ENCODE results near the gene MDFI. TPM values are rescaled to one million over a fixed set of nuclear protein-coding genes. Genes with fewer than 3 reads are reported as not detected.
"Not testable (repeated sequence)": the region's sequence is repeated elsewhere in the genome, so short reads cannot be mapped to it uniquely, and the experiment has no call there.

The MDFI gene
- polyA plus RNA-seq, 3 donors: 39.6 to 67.5 (median 47.6) TPM

GRCh38 chr6:41599015-41599851 is 39.0 kb upstream of the MDFI start:
- no peak for DNase-seq

GRCh38 chr6:41599852-41600445 is 38.3 kb upstream of the MDFI start:
- no peak for DNase-seq

GRCh38 chr6:41600499-41601247 is 37.6 kb upstream of the MDFI start:
- no peak for DNase-seq

- DNase-seq: no peak
These were observed 37.1 kb upstream of the MDFI start for GRCh38 chr6:41601248-41601549.

- no peak for DNase-seq
These were observed 35.9 kb upstream of the MDFI start for GRCh38 chr6:41602422-41602743.

GRCh38 chr6:41602864-41603608 is 35.2 kb upstream of the MDFI start:
- DNase-seq: peak; percentile 89

- no peak for DNase-seq
These were observed 34.3 kb upstream of the MDFI start for GRCh38 chr6:41604006-41604405.

GRCh38 chr6:41605649-41606048 is 32.6 kb upstream of the MDFI start:
- DNase-seq: no peak

- DNase-seq: no peak
These were observed 31.2 kb upstream of the MDFI start for GRCh38 chr6:41607036-41607435.

GRCh38 chr6:41607736-41608135 is 30.5 kb upstream of the MDFI start:
- no peak for DNase-seq

GRCh38 chr6:41608443-41609151 is 29.7 kb upstream of the MDFI start:
- no peak for DNase-seq

GRCh38 chr6:41614715-41615114 is 23.6 kb upstream of the MDFI start:
- DNase-seq: no peak

- no peak for DNase-seq
These were observed 23.0 kb upstream of the MDFI start for GRCh38 chr6:41615311-41615710.

GRCh38 chr6:41618598-41618997 is 19.7 kb upstream of the MDFI start:
- no peak for DNase-seq

GRCh38 chr6:41619193-41619592 is 19.1 kb upstream of the MDFI start:
- DNase-seq: not testable (repeated sequence)

GRCh38 chr6:41621367-41621766 is 16.9 kb upstream of the MDFI start:
- no peak for DNase-seq

- no peak for DNase-seq
These were observed 16.5 kb upstream of the MDFI start for GRCh38 chr6:41621802-41622201.

GRCh38 chr6:41622206-41622988 is 15.9 kb upstream of the MDFI start:
- no peak for DNase-seq

GRCh38 chr6:41623330-41623729 is 14.9 kb upstream of the MDFI start:
- DNase-seq: no peak

GRCh38 chr6:41624621-41625380 is 13.5 kb upstream of the MDFI start:
- no peak for DNase-seq
